Hematopoietic multipotent progenitor cell treated with erythropoietin and hydrocortisone succinate and interleukin-3 and kit ligand, for 15 days (in vitro differentiated cells): Measurements from ENCODE around the gene DNM2.
"Not testable (repeated sequence)": the region's sequence is repeated elsewhere in the genome, so short reads cannot be mapped to it uniquely, and the experiment has no call there.

Source experiments
- DNase-seq: peaks from one replicate; pipeline ENCODE4 v3.0.0-alpha.2; 2015; ENCODE audit warnings: low spot score

Gene DNM2

GRCh38 chr19:10717356-10718204, at the start of gene DNM2:
Gene DNM2 (plus strand): TSS chr19:10718079. CDS start chr19:10718243, 164 bp downstream.
- peak; percentile 100 for DNase-seq

- DNase-seq = no peak
Measured at GRCh38 chr19:10669246-10669645, 48.6 kb upstream of the DNM2 start.

DNA sequence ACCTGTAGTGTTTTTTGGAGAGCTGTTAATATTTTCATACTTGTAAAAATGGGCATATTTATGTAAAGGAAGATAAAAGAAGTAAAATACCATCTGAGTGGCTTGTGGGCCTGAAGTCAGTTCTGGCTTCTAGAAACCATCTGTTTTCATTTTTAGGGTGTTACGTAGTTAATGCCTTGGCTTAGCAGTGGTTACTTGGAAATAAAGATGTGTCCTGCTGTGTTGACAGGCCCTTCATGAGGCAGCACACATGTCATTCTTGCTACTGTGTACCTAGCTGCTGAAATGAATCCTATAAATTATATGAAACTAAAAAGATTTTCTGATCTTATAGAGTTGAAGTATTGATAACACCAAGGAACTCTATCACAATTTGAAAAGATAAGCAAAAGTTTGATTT, 47.7 kb upstream of the DNM2 start:
- DNase-seq = no peak

DNA sequence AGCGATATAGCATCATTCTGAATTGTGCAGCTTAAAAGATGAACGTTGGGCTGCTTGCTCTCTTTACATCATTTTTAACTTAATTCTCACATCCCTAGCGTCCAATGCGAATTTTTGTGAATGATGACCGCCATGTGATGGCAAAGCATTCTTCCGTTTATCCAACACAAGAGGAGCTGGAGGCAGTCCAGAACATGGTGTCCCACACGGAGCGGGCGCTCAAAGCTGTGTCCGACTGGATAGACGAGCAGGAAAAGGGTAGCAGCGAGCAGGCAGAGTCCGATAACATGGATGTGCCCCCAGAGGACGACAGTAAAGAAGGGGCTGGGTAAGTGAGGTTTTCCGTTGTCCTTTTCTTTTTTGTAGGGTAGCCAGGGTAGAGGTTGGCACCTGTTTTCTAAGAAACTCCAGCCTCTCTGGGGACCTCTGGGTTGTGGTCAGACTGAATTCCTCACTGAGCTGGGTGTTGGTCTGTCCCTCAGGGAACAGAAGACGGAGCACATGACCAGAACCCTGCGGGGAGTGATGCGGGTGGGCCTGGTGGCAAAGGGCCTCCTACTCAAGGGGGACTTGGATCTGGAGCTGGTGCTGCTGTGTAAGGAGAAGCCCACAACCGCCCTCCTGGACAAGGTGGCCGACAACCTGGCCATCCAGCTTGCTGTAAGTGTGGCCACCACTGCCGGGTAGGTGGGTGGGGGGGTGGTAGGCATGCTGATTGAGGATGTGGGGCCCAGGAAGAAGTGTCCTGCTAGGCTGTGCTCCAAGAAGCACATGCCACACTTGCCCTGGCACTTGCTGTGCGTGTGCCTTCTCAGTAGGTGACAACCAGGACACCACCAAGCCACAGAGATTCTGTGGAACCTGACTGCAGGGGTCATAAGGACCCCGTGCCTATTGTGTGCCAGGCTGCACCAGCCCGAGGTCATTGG, 46.7 kb upstream of the DNM2 start:
- DNase-seq = no peak

- not testable (repeated sequence) for DNase-seq
Measured at GRCh38 chr19:10671922-10672321, 46.0 kb upstream of the DNM2 start.

DNA sequence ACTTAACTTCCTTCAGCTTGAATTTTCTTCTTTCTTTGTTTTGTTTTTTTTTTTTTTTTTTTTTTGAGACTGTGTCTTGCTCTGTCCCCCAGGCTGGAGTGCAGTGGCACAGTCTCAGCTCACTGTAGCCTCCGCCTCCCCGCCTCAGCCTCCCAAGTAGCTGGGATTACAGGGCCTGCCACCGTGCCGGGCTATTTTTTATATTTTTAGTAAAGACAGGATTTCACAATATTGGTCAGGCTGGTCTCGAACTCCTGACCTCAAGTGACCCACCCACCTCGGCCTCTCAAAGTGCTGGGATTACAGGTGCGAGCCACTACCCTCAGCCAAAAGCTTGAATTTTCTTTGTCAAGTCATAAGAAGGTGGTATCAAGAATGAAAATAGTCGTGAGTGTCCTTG, 42.7 kb upstream of the DNM2 start:
- not testable (repeated sequence) for DNase-seq

DNA sequence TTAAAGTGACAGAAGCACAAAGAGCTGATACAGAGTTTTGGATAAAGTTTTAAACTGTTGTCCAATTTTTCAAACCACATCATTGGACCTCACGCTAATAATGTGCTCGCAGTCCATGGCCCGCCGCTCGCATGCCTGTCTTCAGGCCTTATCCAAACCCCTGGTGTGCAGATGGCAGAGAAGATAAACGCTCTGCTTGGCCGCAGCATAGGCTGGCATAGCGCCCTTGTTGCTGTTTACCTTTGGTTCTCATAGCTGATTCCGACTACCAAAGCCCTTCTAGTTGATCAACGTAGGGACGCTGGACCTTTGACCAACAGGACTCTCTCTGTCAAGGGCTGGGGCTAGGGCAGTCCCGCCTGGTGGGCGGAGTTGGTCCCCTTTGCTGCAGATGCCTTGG, 40.1 kb upstream of the DNM2 start:
- peak; percentile 87 for DNase-seq

GRCh38 chr19:10678813-10679212, 39.1 kb upstream of the DNM2 start:
- DNase-seq = no peak

GRCh38 chr19:10679743-10680142, 38.1 kb upstream of the DNM2 start:
- DNase-seq = no peak

DNA sequence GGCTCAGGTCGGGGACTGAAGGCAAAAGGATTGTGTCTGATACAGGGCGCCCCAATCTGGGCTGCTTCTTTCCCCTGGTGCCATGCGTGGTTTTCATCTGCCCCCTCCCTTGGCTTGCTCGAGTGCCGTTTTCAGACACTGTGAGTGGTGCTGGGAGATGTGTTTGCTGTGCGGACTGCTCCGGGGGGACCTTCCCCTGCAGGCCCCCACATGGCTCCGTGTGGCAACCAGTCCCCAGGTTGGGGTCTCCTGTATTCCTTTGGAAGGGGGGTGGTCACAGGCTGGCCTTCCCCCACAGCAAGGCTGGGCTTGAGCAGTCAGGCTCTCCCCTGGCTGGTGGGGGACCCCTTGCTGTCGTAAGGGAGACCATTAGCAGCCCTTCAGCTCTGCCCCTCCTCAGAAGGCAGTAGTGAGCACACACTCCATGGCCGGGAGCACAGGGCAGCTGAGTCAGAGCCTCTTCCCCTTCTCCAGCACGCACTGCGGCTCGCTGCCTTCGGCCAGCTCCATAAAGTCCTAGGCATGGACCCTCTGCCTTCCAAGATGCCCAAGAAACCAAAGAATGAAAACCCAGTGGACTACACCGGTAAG, 37.2 kb upstream of the DNM2 start:
- DNase-seq = no peak

- no peak for DNase-seq
Measured at GRCh38 chr19:10681658-10682057, 36.2 kb upstream of the DNM2 start.

DNA sequence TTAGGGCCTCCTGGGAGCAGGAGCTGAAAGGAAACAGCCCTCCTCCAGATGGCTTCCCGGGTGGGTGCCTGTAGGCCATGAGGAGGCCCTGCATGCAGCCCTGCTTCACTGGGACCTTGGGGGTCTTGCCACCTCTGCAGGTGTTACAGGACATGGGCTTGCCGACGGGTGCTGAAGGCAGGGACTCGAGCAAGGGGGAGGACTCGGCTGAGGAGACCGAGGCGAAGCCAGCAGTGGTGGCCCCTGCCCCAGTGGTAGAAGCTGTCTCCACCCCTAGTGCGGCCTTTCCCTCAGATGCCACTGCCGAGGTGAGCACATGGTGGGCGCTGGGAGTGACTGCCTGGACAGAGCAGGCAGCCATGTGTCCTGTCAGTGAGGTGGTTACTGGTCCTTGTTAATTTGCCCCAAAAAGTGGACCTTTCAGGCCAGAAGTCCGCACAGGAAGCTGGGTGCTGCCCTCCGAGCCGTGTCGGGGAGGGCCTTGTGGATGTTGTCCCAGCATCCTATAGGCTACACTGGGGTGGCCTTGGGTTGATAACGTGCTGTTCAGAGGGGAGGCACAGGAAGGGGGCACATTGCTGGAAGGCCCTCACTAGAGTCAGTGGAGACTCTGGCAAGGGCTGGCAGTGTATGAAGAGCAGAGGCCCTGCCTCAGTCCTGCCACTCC, 35.3 kb upstream of the DNM2 start:
- DNase-seq = no peak

- no peak for DNase-seq
Measured at GRCh38 chr19:10683064-10683426, 34.8 kb upstream of the DNM2 start.

DNA sequence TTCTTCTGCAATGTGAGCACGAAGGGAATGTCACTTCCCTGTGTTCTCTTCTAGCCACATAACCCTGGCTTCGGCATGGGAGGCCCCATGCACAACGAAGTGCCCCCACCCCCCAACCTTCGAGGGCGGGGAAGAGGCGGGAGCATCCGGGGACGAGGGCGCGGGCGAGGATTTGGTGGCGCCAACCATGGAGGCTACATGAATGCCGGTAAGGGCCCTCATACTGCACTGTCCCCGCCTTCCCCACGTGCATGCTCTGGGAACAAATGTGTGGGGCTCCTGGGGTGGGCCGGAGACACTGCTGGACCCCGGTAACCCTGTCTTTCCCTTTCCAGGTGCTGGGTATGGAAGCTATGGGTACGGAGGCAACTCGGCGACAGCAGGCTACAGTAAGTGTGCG, 34.3 kb upstream of the DNM2 start:
- DNase-seq = no peak

DNA sequence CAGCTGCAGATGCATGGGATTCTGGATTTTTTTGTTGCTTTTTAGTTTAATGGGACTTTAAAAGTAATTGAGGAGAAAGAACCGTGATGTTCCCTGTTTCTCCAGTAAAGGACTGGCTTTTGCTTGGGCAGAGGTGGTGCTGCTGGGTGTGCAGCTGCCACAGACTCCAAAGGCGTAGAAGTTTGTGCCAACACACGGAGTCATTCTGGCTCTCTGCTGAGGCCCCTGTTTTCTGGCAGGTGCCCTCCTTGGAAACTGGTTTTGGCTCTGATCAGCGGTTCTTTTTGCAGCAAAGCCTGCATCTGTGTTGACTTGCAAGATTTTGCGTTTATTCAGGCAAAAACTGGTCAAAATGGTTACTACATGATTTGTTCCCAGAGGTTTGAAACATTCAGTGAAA, 32.7 kb upstream of the DNM2 start:
- no peak for DNase-seq

DNA sequence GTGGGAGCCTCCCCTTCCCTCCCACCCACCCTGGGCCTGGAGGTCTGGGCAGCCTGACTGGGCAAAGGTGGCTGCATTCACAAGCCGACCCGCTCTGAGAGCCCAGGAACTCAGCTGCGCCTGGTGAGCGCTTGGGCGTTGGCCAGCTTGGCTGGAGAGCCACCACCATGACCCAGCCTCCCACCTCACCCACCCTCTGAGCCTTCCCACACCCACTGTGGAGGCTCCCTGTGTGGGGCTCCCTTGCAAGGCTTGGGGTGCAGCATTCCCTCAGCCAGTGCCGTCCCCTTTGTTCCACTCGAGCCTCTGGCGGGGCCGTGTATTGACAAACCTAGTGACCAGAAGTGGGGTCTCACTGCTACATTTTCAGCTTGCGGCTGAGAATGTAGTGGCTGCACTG, 31.7 kb upstream of the DNM2 start:
- no peak for DNase-seq

DNA sequence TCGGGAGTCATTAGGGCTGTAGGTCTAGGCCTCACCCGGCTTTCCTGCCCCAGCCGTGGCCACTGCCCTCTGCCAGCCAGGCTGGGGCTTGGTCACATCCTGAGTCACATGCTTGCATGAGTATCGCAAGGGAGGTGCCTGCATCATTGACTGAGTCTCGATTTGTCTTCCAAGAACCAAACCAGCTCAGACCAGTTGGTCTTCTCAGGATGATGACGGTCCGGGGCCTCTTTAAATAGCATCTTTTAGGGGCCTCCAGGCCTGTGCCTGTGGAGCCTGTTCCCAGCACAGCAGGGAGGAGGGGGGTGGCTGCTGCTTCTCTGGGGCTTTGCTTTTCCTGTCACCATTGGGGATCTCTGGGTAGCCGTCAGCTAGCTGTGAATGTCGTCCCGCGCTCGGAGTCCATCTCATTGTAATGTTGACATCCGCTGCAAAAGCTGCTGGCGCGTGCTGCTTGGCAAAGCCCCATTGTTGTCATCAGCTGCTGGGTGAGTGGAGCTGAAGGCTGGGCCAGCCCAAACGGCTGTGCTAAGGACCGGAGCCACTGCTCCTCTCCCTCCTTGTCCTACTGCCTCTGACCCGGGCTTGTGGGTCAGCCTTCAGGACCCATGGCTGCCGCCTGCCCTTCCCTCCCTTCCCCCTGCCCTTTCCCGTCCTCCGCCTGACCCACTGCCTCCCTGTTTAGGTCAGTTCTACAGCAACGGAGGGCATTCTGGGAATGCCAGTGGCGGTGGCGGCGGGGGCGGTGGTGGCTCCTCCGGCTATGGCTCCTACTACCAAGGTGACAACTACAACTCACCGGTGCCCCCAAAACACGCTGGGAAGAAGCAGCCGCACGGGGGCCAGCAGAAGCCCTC, 31.0 kb upstream of the DNM2 start:
- no peak for DNase-seq

GRCh38 chr19:10687518-10688288, 30.2 kb upstream of the DNM2 start:
- DNase-seq = no peak

DNA sequence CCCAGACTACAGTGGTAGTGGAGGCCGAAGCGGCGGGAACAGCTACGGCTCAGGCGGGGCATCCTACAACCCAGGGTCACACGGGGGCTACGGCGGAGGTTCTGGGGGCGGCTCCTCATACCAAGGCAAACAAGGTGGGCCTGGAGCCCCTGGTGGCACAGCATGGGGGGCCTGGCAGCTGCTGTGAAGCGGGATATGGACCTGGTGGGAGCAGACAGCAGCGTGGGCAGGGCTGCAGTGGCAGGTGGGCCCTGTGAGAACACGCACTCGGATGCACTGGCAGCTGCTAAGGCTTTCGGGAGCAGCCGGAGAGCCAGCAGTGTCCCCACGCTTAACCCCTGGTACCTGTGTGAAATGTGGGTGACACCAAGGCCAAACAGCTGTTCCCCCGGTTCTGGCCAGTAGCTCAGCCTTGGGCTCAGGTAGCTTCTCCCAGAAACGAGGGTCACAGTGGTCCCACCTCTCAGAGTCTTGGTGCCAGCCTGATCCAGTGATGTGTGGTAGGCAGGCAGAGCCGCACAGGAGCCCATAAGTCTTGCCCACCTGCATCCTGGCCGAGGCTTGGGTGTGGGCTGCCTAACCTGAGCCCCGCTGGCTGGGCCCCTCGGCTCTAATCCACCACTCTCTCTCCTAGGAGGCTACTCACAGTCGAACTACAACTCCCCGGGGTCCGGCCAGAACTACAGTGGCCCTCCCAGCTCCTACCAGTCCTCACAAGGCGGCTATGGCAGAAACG, 29.2 kb upstream of the DNM2 start:
- no peak for DNase-seq

GRCh38 chr19:10690341-10690781, 27.5 kb upstream of the DNM2 start:
- no peak for DNase-seq
